HG02642 (cell line): ENCODE data around the gene FHL1.
"Not testable (repeated sequence)": the region's sequence is repeated elsewhere in the genome, so short reads cannot be mapped to it uniquely, and the experiment has no call there.

Experiments
- ATAC-seq: cut with Tn5 transposase; IDR thresholded peaks from one replicate; pipeline ENCODE4 v1.9.1; 2021; ENCODE audit warnings: mild to moderate bottlenecking; ENCODE audit not compliant: unreplicated experiment, poor library complexity

The FHL1 gene

GRCh38 chrX:136147315-136147901 is at the start of gene FHL1:
FHL1 (plus strand) TSS chrX:136147533.
- peak; percentile 48 for ATAC-seq

GRCh38 chrX:136097871-136098805 is 49.2 kb upstream of the FHL1 start:
- ATAC-seq, result no peak

GRCh38 chrX:136104936-136105335 is 42.4 kb upstream of the FHL1 start:
- no peak for ATAC-seq

GRCh38 chrX:136106920-136107528 is 40.3 kb upstream of the FHL1 start:
- no peak for ATAC-seq

DNA sequence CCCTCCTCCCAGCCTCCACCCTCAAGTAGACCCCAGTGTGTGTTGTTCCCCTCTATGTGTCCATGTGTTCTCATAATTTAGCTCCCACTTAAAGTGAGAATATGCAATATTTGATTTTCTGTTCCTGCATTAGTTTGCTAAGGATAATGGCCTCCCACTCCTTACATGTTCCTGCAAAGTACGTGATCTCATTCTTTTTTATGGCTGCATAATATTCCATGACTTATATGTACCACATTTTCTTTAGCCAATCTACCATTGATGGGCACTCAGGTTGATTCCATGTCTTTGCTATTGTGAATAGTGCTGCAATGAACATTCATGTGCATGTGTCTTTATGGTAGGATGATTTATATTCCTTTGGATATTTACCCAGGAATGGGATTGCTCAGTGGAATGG is 38.4 kb upstream of the FHL1 start:
- ATAC-seq, result not testable (repeated sequence)

GRCh38 chrX:136112286-136112685 is 35.0 kb upstream of the FHL1 start:
- ATAC-seq, result no peak

DNA sequence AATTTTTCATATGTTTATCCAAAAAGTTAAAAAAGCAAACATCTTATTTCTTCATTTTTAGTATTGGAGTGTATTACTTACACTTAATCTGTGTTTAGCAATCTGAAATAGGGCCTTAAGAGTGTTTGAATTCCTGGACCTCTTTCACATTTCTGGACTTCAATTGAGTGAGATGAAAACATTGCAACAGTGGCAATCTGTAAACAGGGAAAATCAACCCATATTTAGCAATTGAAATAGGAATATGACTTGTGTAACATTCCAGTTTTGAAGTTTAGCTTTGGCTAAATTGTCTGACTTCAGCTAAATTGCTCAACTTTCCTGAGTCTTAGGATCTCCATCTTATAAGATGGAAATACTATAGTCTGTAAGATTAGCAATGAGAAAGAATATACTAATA is 34.6 kb upstream of the FHL1 start:
- ATAC-seq, result no peak

DNA sequence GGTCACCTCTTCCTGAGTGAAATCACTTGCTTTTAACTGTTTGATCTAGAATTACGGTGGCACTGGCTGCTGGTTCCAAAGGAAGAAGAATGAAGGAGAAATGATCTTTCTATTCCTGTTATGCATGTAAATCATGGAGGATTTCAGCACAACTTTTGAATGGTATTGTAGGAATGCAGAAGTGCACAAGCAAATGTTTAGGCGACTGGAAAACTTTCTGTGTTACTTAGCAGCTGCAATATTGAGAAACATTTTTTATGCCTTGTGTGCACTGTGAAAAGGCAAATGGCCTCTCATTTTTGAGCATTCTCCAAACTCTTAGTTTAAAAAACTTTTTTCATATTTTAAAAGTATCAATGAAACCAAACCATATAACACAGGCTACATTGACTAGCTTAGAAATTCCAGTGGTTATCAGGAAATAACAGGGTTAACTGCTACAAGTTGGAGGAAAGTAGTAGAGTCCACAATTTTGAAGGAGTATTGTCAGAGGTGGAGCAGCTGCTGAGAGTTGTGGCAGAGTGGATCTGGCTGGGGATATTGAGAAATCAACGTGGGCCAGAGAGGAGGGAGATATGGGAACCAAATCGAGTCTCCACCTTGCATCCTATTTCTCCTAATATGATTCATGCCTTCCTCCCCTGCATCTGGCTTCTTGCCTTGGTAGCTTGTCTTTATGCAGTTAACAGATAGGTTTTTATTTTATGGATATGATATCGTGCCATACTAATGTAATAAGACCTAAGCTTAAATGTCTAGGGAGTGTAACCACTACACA is 32.0 kb upstream of the FHL1 start:
- ATAC-seq, result no peak

- no peak for ATAC-seq
Observed at GRCh38 chrX:136115904-136116297, 31.4 kb upstream of the FHL1 start.

GRCh38 chrX:136121788-136122187 is 25.5 kb upstream of the FHL1 start:
- no peak for ATAC-seq

DNA sequence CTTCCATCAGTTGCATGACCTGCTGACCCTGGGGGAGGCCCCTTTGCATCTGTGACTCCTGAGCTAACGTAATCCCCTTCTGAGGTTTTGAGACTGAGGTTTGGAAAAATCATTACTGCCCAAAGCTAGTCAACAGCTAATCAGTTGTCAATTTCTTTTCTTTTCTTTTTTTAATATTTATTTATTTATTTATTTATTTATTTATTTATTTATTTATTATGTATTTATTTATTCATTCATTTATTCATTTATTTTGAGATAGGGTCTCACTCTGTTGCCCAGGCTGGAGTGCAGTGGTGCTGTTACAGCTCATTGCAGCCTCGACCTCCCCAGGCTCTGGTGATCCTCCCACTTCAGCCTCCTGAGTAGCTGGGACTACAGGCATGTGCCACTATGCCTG is 25.1 kb upstream of the FHL1 start:
- no peak for ATAC-seq

GRCh38 chrX:136125106-136125505 is 22.2 kb upstream of the FHL1 start:
- ATAC-seq, result no peak

DNA sequence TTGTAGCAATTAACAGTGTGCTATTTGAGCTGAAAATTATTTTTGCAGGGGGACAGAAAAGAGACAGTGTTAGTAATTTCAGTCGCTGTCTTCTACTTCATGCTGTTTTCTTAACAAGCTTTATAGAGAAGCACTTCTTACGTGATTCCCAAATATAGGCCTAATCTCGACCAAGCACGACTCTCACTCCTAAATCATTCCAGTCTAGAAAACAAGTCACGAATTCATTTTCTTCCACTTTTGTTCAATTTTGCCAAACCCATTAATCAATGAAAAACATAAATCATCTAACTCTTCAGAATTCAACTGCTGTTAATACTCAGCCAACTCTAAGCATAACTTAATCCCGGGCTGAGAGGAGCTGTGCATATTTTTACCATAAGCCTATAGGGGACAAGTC is 21.0 kb upstream of the FHL1 start:
- no peak for ATAC-seq

DNA sequence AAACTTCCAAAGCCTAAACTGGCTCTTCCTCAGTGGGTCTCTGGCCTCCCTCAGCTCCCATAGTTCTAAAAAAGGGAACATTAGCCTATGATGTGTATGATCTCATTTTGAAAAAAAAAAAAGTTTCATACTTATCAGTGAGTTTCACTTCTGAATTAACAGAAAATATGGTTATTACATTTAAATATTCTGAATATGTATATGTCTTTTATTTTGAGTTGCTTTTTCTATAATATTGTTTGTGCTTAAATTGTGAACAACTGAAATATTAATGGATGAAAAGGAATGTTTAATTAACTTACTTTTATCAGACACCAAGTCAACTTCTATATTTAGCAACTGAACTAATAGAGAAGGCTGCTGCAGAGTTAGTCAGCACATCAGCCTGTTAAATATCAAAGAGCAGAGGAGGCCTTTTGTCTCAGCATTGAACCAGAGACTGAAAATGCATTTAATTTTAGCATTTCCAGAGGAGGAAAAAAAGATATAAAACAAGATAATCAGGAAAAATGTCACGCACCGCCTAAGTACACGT is 20.4 kb upstream of the FHL1 start:
- no peak for ATAC-seq

DNA sequence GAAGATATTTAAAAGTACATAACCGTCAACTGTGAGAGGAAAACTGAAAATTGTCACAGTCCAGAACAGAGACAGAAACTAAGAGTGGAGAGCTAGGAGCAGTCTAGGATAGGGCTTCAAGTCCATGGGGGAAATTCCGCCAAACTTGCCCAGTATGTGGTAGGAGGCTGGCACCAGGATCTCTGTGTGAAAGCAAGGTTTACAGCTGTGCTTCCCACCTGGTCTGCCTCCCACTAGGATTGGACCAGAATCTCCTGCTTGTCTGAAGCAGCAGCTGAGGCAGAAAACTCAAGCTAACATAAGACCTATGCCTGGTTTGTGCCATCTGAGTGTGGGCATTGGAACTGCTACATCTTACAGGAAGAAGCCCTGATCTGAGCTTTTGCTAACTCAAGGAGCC is 18.6 kb upstream of the FHL1 start:
- ATAC-seq, result no peak

DNA sequence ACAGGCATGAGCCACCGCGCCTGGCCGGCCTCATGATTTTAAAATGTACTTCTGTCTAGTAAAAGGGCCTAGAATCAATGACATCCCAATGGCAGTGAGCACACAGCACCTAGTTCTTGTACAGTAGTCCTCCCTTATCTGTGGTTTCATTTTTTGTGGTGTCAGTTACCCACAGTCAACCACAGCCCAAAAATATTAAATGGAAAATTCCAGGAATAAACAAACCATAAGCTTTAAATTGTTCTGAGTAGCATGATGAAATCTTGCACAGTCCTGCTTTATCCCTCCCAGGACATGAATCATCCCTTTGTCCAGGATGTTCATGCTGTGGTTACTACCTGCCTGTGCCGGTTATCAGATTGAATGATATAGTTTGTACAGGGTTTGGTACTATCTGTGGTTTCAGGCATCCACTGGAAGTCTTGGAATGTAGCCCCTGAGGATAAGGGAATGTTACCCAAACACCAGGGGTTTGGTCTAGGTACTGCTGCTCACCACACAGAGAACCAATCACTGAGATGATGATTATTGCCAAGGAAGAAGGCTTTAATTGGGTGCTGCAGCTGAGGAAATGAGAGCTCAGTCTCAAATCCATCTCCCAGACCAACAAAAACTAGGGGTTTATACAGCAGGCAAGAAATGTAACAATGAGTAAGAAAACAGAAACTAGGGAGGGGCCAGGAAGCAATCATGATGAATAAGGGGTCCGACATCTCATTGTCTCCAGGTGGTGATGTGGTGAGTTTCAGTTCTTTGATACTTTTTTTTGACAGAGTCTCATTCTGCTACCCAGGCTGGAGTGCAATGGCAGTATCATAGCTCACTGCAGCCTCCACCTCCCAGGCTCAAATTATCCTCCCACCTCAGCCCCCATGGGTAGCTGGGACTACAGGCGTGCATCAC is 16.2 kb upstream of the FHL1 start:
- ATAC-seq, result no peak

DNA sequence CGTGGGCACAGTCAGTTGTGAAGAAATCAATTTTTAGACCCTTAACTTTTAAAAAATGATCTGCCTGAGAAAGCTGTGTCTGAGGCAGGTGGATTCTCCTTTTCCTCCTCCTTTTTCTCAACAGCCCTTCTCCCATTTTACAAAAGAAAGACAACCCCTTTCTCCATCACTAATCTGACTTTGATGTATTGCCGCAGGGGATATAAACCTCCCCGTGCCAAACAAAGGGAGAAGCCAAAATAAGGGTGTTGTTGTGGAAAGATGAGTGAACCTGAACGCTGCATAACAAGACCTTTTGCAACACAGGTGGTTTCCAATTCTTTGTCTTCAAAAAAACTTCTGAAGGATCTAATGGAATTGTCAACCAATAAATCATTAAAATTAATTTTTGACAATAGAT is 8.4 kb upstream of the FHL1 start:
- ATAC-seq, result no peak

- no peak for ATAC-seq
Observed at GRCh38 chrX:136141569-136141968, 5.8 kb upstream of the FHL1 start.

GRCh38 chrX:136142592-136142991 is 4.7 kb upstream of the FHL1 start:
- ATAC-seq, result no peak
